Activated CD8-positive, alpha-beta T cell treated with anti-CD3 and anti-CD28 coated beads for 36 hours (primary cell): ENCODE results near the gene UROC1. TPM values are rescaled to one million over a fixed set of nuclear protein-coding genes. Genes with fewer than 3 reads are reported as not detected.

Experiments used
- ATAC-seq: fragments of 200-7000 bp; cut with Tn5 transposase; one replicate; pipeline ENCODE4 v1.10.0; 2021; ENCODE audit warnings: mild to moderate bottlenecking, moderate library complexity
- CTCF ChIA-PET: fragments of 350-600 bp; sonication (Branson Sonifier 250); formaldehyde crosslinking; loops from one replicate; lab custom pipeline; 2021; ENCODE audit warnings: antibody characterized with exemption; lab: Charles Lee
- POLR2A ChIA-PET: fragments of 350-600 bp; sonication (Branson Sonifier 250); formaldehyde crosslinking; loops from one replicate; lab custom pipeline; 2021; ENCODE audit warnings: antibody characterized with exemption; lab: Charles Lee
- DNase-seq: peaks from one replicate; pipeline ENCODE4 v3.0.0-alpha.2; 2020
- H3K27ac Mint-ChIP-seq: one replicate; pipeline ENCODE4 v1.8.0; 2021; ENCODE audit warnings: mild to moderate bottlenecking, mixed read lengths
- H3K27me3 Mint-ChIP-seq: one replicate; pipeline ENCODE4 v1.8.0; 2021; ENCODE audit warnings: mixed read lengths
- H3K36me3 Mint-ChIP-seq: one replicate; pipeline ENCODE4 v1.8.0; 2021; ENCODE audit warnings: low read depth, mixed read lengths
- H3K4me1 Mint-ChIP-seq: one replicate; pipeline ENCODE4 v1.8.0; 2021; ENCODE audit warnings: low read depth, mixed read lengths
- H3K4me3 Mint-ChIP-seq: one replicate; pipeline ENCODE4 v1.8.0; 2021; ENCODE audit warnings: mild to moderate bottlenecking, moderate library complexity, mixed read lengths
- H3K9me3 Mint-ChIP-seq: one replicate; pipeline ENCODE4 v1.8.0; 2021; ENCODE audit warnings: mixed read lengths
- CTCF ChIP-seq: fragments of 200-600 bp; IDR thresholded peaks from one replicate; pipeline ENCODE4 v1.8.0; 2022; ENCODE audit warnings: antibody characterized with exemption, mild to moderate bottlenecking
- intact Hi-C: fragments of 100-400 bp; cut with micrococcal nuclease; formaldehyde crosslinking; loops from one replicate; pipeline ENCODE4 v1.10.0; 2022
- total RNA-seq, 2 experiments: library from RNA; stranded (reverse); gene quantifications; one replicate each; pipeline ENCODE4 v1.2.3, GENCODE V29; 2021

Gene UROC1
- total RNA-seq, 2 experiments from 2014 or later: not detected

GRCh38 chr3:126459111-126459762 lies 58.3 kb downstream of the UROC1 start:
- ATAC-seq: no peak
- Mint-ChIP-seq H3K36me3 (peaks cover 35% of the 10 kb centered on the region), H3K4me1 (peaks cover 16% of the 10 kb centered on the region), H3K27me3 (no peaks in the 10 kb centered on the region), H3K9me3 (no peaks in the 10 kb centered on the region), H3K4me3 (no peak overlapping the region), H3K27ac (no peak overlapping the region)
- intact Hi-C loops: no loop called here
- CTCF ChIA-PET: no interaction called here
- TF ChIP-seq CTCF: no peak
- POLR2A ChIA-PET: no interaction called here
- DNase-seq: no peak

- POLR2A ChIA-PET: interaction anchor here (0.6 kb wide), 2 partner anchors 9 to 14 kb away, joined by 3 read pairs; no protein-coding TSS in a partner anchor
- intact Hi-C loops: no loop called here
- no peak for TF ChIP-seq CTCF
- no peaks in the 10 kb centered on the region for H3K27me3 Mint-ChIP-seq
- no peak overlapping the region for H3K27ac Mint-ChIP-seq
- CTCF ChIA-PET: no interaction called here
- no peak overlapping the region for H3K4me3 Mint-ChIP-seq
- DNase-seq (no peak), ATAC-seq (no peak)
- H3K9me3 Mint-ChIP-seq: no peaks in the 10 kb centered on the region
- peaks cover 33% of the 10 kb centered on the region for H3K36me3 Mint-ChIP-seq
- peaks cover 16% of the 10 kb centered on the region for H3K4me1 Mint-ChIP-seq
Observed at GRCh38 chr3:126456766-126457388, 60.7 kb downstream of the UROC1 start.

- H3K36me3 Mint-ChIP-seq: peaks cover 31% of the 10 kb centered on the region
- intact Hi-C loops: no loop called here
Observed at GRCh38 chr3:126456211-126456610, 61.4 kb downstream of the UROC1 start.

GRCh38 chr3:126454437-126455198 lies 63.0 kb downstream of the UROC1 start:
- CTCF ChIA-PET: no interaction called here
- Mint-ChIP-seq H3K4me3 (no peak overlapping the region), H3K27ac (no peak overlapping the region), H3K4me1 (peaks cover 10% of the 10 kb centered on the region), H3K9me3 (no peaks in the 10 kb centered on the region), H3K27me3 (no peaks in the 10 kb centered on the region), H3K36me3 (peaks cover 26% of the 10 kb centered on the region)
- intact Hi-C loops: no loop called here
- no peak for TF ChIP-seq CTCF
- DNase-seq: no peak
- ATAC-seq: no peak
- POLR2A ChIA-PET: interaction anchor here (0.9 kb wide), 1 partner anchor 108 kb away, joined by 3 read pairs; no protein-coding TSS in a partner anchor

More at GRCh38 chr3:126456211-126456610, 61.4 kb downstream of the UROC1 start:
- ChIA-PET POLR2A (interaction anchor here (0.6 kb wide), 2 partner anchors 9 to 14 kb away, joined by 3 read pairs; no protein-coding TSS in a partner anchor), CTCF (interaction anchor here (0.8 kb wide), 1 partner anchor 15 kb away, joined by 3 read pairs; no protein-coding TSS in a partner anchor)
- H3K9me3 Mint-ChIP-seq: no peaks in the 10 kb centered on the region
- TF ChIP-seq CTCF: no peak
- H3K4me3 Mint-ChIP-seq: no peak overlapping the region
- peaks cover 14% of the 10 kb centered on the region for H3K4me1 Mint-ChIP-seq
- no peak for ATAC-seq
- no peaks in the 10 kb centered on the region for H3K27me3 Mint-ChIP-seq
- no peak overlapping the region for H3K27ac Mint-ChIP-seq
- no peak for DNase-seq
